GM21529 (cell line): ENCODE measurements around the gene TM4SF20.
A peak's percentile ranks its signal among the peaks of the same experiment; 100 is the strongest.
"Not testable (repeated sequence)": the region's sequence is repeated elsewhere in the genome, so short reads cannot be mapped to it uniquely, and the experiment has no call there.

Experiments
- ATAC-seq: cut with Tn5 transposase; IDR thresholded peaks from one replicate; pipeline ENCODE4 v1.9.1; 2021; ENCODE audit not compliant: unreplicated experiment

Gene TM4SF20

GRCh38 chr2:227368574-227368973 is 10.5 kb downstream of the TM4SF20 start:
- ATAC-seq, result no peak

GRCh38 chr2:227367427-227367795 is 11.7 kb downstream of the TM4SF20 start:
- no peak for ATAC-seq

- no peak for ATAC-seq
Observed at GRCh38 chr2:227366769-227367426, 12.2 kb downstream of the TM4SF20 start.

GRCh38 chr2:227365833-227366232 is 13.3 kb downstream of the TM4SF20 start:
- ATAC-seq, result no peak

GRCh38 chr2:227364585-227365263 is 14.4 kb downstream of the TM4SF20 start:
- not testable (repeated sequence) for ATAC-seq

- no peak for ATAC-seq
Observed at GRCh38 chr2:227363756-227364155, 15.3 kb downstream of the TM4SF20 start.

- ATAC-seq, result no peak
Observed at GRCh38 chr2:227360351-227360750, 18.8 kb downstream of the TM4SF20 start.

GRCh38 chr2:227351639-227352038 is 27.5 kb downstream of the TM4SF20 start:
- peak; percentile 87 for ATAC-seq

GRCh38 chr2:227349989-227350612 is 29.0 kb downstream of the TM4SF20 start:
- no peak for ATAC-seq

- no peak for ATAC-seq
Observed at GRCh38 chr2:227348324-227348723, 30.8 kb downstream of the TM4SF20 start.

GRCh38 chr2:227347117-227347516 is 32.0 kb downstream of the TM4SF20 start:
- ATAC-seq, result no peak

GRCh38 chr2:227344231-227344630 is 34.9 kb downstream of the TM4SF20 start:
- ATAC-seq, result no peak

GRCh38 chr2:227341553-227341952 is 37.6 kb downstream of the TM4SF20 start:
- ATAC-seq, result no peak

GRCh38 chr2:227340106-227340505 is 39.0 kb downstream of the TM4SF20 start:
- no peak for ATAC-seq

GRCh38 chr2:227339098-227339599 is 40.0 kb downstream of the TM4SF20 start:
- ATAC-seq, result no peak

GRCh38 chr2:227337442-227337841 is 41.7 kb downstream of the TM4SF20 start:
- no peak for ATAC-seq

GRCh38 chr2:227335713-227336112 is 43.4 kb downstream of the TM4SF20 start:
- no peak for ATAC-seq

GRCh38 chr2:227326783-227327182 is 52.3 kb downstream of the TM4SF20 start:
- no peak for ATAC-seq

GRCh38 chr2:227325839-227326195 is 53.3 kb downstream of the TM4SF20 start:
- ATAC-seq, result peak; percentile 9

GRCh38 chr2:227324995-227325838 is 53.9 kb downstream of the TM4SF20 start, which contains the start of gene MFF:
Gene MFF (plus strand): TSS chr2:227325251. CDS start chr2:227330666, 5,415 bp downstream.
- peak; percentile 96 for ATAC-seq

GRCh38 chr2:227324642-227324994 is 54.5 kb downstream of the TM4SF20 start:
- ATAC-seq, result no peak
